Endothelial cell of umbilical vein (primary cell): ENCODE measurements around the gene FGF10. TPM values are rescaled to one million over a fixed set of nuclear protein-coding genes. Genes with fewer than 3 reads are reported as not detected.

ENCODE experiments used
- BruUV-seq: library from RNA; stranded (reverse); fragments of 400-500 nt; replicated peaks from 2 replicates; lab custom pipeline; 2021; lab: Mats Ljungman, UMichigan
- CTCF ChIA-PET: fragments of 300-600, 350-600 bp; sonication (Branson Sonifier 250); formaldehyde crosslinking; loops from one replicate; lab custom pipeline; 2021; ENCODE audit warnings: antibody characterized with exemption, inconsistent platforms; lab: Charles Lee
- POLR2A ChIA-PET: fragments of 300-600, 350-600 bp; sonication (Branson Sonifier 250); formaldehyde crosslinking; loops from one replicate; lab custom pipeline; 2021; ENCODE audit warnings: antibody characterized with exemption, inconsistent platforms; lab: Charles Lee
- DNase-seq: peaks from one replicate; pipeline ENCODE4 v3.0.0-alpha.2; 2011; ENCODE audit warnings: low read depth, low spot score
- FAIRE-seq: peaks from 2 replicates; lab custom pipeline; 2011; peaks lifted over from hg19 to GRCh38; lab: Jason Lieb, UNC
- H2AFZ ChIP-seq: 2 replicates; pipeline ENCODE4 v1.6.0; 2012; ENCODE audit warnings: low read depth, low read length, control low read depth, inconsistent platforms
- H3K27ac ChIP-seq: 2 replicates; pipeline ENCODE4 v1.5.1; 2011; ENCODE audit warnings: low read depth, mild to moderate bottlenecking, control low read depth, low read length, moderate library complexity; ENCODE audit not compliant: insufficient read depth
- H3K27me3 ChIP-seq, 2 experiments: 2 replicates each; pipeline versions ENCODE4 v1.6.0 to v1.6.1; 2011; ENCODE audit warnings: low read length in 2 of 2, mixed read lengths in 1 of 2; ENCODE audit not compliant: control insufficient read depth in 2 of 2, insufficient read depth in 2 of 2
- H3K36me3 ChIP-seq, 2 experiments: 2 replicates in 1 of 2; 3 replicates in 1 of 2; pipeline ENCODE4 v1.5.1; 2011; ENCODE audit warnings: low read length in 2 of 2, mild to moderate bottlenecking in 1 of 2, moderate library complexity in 1 of 2; ENCODE audit not compliant: control insufficient read depth in 2 of 2, insufficient read depth in 2 of 2; ENCODE audit errors: extremely low read depth in 1 of 2
- H3K4me1 ChIP-seq: 3 replicates; pipeline ENCODE4 v1.5.1; 2011; ENCODE audit warnings: mild to moderate bottlenecking, low read length; ENCODE audit not compliant: control insufficient read depth, insufficient read depth; ENCODE audit errors: extremely low read depth
- H3K4me2 ChIP-seq: 2 replicates; pipeline ENCODE4 v1.6.1; 2011; ENCODE audit warnings: low read length, control low read depth, mixed read lengths; ENCODE audit not compliant: insufficient read depth
- H3K4me3 ChIP-seq, 3 experiments: fragments of 200-600 bp in 1 of 3; sonication (generic), shearing (Covaris generic) in 1 of 3; replicated peaks in 1 of 3; 2 replicates each; pipeline ENCODE4 v1.5.1; 2011 to 2016; ENCODE audit warnings: control low read depth in 3 of 3, low read length in 3 of 3, mild to moderate bottlenecking in 2 of 3, inconsistent platforms in 1 of 3, low read depth in 1 of 3, moderate library complexity in 1 of 3; ENCODE audit not compliant: insufficient read depth in 1 of 3
- H3K79me2 ChIP-seq: 2 replicates; pipeline ENCODE4 v1.6.0; 2012; ENCODE audit warnings: low read length, inconsistent platforms; ENCODE audit not compliant: control insufficient read depth, insufficient read depth
- H3K9ac ChIP-seq: replicated peaks from 2 replicates; pipeline ENCODE3; 2011; ENCODE audit warnings: low read length, control low read depth; ENCODE audit not compliant: insufficient read depth; ENCODE audit errors: extremely low read depth
- H3K9me1 ChIP-seq: replicated peaks from 3 replicates; pipeline ENCODE4 v1.6.0; 2011; ENCODE audit warnings: mild to moderate bottlenecking, low read length; ENCODE audit not compliant: control insufficient read depth, insufficient read depth; ENCODE audit errors: extremely low read depth
- H3K9me3 ChIP-seq: replicated peaks from 2 replicates; pipeline ENCODE4 v1.5.1; 2012; ENCODE audit warnings: low read length, inconsistent platforms; ENCODE audit not compliant: control insufficient read depth, insufficient read depth
- H4K20me1 ChIP-seq: replicated peaks from 2 replicates; pipeline ENCODE3; 2011; ENCODE audit warnings: mild to moderate bottlenecking, low read length; ENCODE audit not compliant: control insufficient read depth, insufficient read depth; ENCODE audit errors: extremely low read depth
- EZH2 ChIP-seq: IDR thresholded peaks from 2 replicates; pipeline ENCODE4 v1.6.1; 2012; ENCODE audit warnings: borderline replicate concordance, low read depth, mild to moderate bottlenecking, moderate library complexity, low read length, inconsistent platforms; ENCODE audit not compliant: severe bottlenecking
- FOS ChIP-seq: IDR thresholded peaks from 2 replicates; pipeline ENCODE4 v1.6.1; 2011; ENCODE audit warnings: mild to moderate bottlenecking, low read length, moderate library complexity, borderline replicate concordance; ENCODE audit not compliant: insufficient read depth
- GATA2 ChIP-seq: IDR thresholded peaks from 2 replicates; pipeline ENCODE4 v1.7.0; 2011; ENCODE audit warnings: low read depth, mild to moderate bottlenecking, moderate library complexity, mixed read lengths, low read length; ENCODE audit not compliant: insufficient read length, insufficient read depth
- JUN ChIP-seq: IDR thresholded peaks from 2 replicates; pipeline ENCODE4 v1.6.1; 2011; ENCODE audit warnings: borderline replicate concordance, low read depth; ENCODE audit not compliant: insufficient read length, insufficient read depth
- MAX ChIP-seq: IDR thresholded peaks from 2 replicates; pipeline ENCODE4 v1.6.1; 2011; ENCODE audit not compliant: insufficient read depth, insufficient read length
- MYC ChIP-seq: IDR thresholded peaks from one replicate; pipeline ENCODE4 v1.6.1; 2011; ENCODE audit warnings: mild to moderate bottlenecking, low read depth, low read length
- POLR2A ChIP-seq: IDR thresholded peaks from 2 replicates; pipeline ENCODE4 v1.6.1; 2012; ENCODE audit warnings: low read depth, mild to moderate bottlenecking, control low read depth, low read length
- POLR2AphosphoS5 ChIP-seq: IDR thresholded peaks from 2 replicates; pipeline ENCODE4 v1.6.1; 2012; ENCODE audit warnings: low read depth, mild to moderate bottlenecking, control low read depth, low read length, moderate library complexity; ENCODE audit not compliant: insufficient read depth
- dilution Hi-C: fragments of 300-500 bp; cut with MboI; formaldehyde crosslinking; loops from one replicate; pipeline ENCODE4 v1.15.0; 2019; ENCODE audit warnings: low sequenced_read_pairs; ENCODE audit not compliant: extremely low pct_ligation_motif_present
- intact Hi-C: fragments of 100-400 bp; cut with micrococcal nuclease; formaldehyde crosslinking; loops from one replicate; pipeline ENCODE4 v1.10.0; 2022
- polyA plus RNA-seq, 4 experiments: library from polyadenylated mRNA; depleted of rRNA in 3 of 4; stranded (reverse) in 3 of 4; unstranded in 1 of 4; fragments of >200 nt; gene quantifications; 2 replicates each; pipeline versions ENCODE4 v1.2.1 to v1.2.3, GENCODE V29; 2011 to 2012; ENCODE audit warnings: missing spikeins in 1 of 4
- total RNA-seq: library from RNA; stranded (reverse); gene quantifications from 2 replicates; pipeline ENCODE4 v1.2.3, GENCODE V29; 2021
- TF ChIP-seq, protein P1 (sequence below), 2 donors: IDR thresholded peaks; 1 replicate in 1 of 2; 2 replicates in 1 of 2; pipeline ENCODE4 v1.5.1; 2011; ENCODE audit warnings: low read length in 2 of 2, mild to moderate bottlenecking in 2 of 2, moderate library complexity in 2 of 2, control low read depth in 1 of 2, inconsistent platforms in 1 of 2, low read depth in 1 of 2; ENCODE audit not compliant: insufficient read depth in 1 of 2; ENCODE audit errors: extremely low read depth in 1 of 2

Gene FGF10
- total and polyA plus RNA-seq, 2 donors (not counting 3 experiments of a cell fraction or from before 2014, with no cell fraction given) = not detected

GRCh38 chr5:44275908-44276307 lies 113.3 kb downstream of the FGF10 start:
- Histone ChIP-seq H3K4me1 (no peaks in the 10 kb centered on the region), H3K9ac (no peak overlapping the region), H3K27me3 (no peaks in the 10 kb centered on the region), H3K4me3 (no peak overlapping the region), H3K27ac (no peak overlapping the region), H3K9me3 (no peaks in the 10 kb centered on the region), H3K4me2 (no peak overlapping the region), H3K36me3 (no peaks in the 10 kb centered on the region), H4K20me1 (no peaks in the 10 kb centered on the region), H3K79me2 (no peaks in the 10 kb centered on the region), H2AFZ (no peak overlapping the region), H3K9me1 (no peaks in the 10 kb centered on the region)
- POLR2A ChIA-PET = no interaction called here
- intact Hi-C loops = no loop called here
- FAIRE-seq (no peak), DNase-seq (no peak)
- no peak for TF ChIP-seq MYC
- TF ChIP-seq POLR2A = no peak
- no peak for TF ChIP-seq MAX
- TF ChIP-seq, protein P1, sequence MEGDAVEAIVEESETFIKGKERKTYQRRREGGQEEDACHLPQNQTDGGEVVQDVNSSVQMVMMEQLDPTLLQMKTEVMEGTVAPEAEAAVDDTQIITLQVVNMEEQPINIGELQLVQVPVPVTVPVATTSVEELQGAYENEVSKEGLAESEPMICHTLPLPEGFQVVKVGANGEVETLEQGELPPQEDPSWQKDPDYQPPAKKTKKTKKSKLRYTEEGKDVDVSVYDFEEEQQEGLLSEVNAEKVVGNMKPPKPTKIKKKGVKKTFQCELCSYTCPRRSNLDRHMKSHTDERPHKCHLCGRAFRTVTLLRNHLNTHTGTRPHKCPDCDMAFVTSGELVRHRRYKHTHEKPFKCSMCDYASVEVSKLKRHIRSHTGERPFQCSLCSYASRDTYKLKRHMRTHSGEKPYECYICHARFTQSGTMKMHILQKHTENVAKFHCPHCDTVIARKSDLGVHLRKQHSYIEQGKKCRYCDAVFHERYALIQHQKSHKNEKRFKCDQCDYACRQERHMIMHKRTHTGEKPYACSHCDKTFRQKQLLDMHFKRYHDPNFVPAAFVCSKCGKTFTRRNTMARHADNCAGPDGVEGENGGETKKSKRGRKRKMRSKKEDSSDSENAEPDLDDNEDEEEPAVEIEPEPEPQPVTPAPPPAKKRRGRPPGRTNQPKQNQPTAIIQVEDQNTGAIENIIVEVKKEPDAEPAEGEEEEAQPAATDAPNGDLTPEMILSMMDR (IDR thresholded peaks at IDR 0.05; ENCODE audit: extremely low read depth in 1 of 2, insufficient read depth in 1 of 2, low read depth in 1 of 2, low read length in 2 of 2) = no peak
- no peak for TF ChIP-seq JUN
- TF ChIP-seq GATA2 = no peak
- no peak for TF ChIP-seq EZH2
- TF ChIP-seq POLR2AphosphoS5 = no peak
- TF ChIP-seq FOS = no peak
- CTCF ChIA-PET = no interaction called here
- dilution Hi-C loops = no loop called here
- no TSS peak for BruUV-seq
